K562 (cell line): ENCODE measurements around the gene DMD. TPM values are rescaled to one million over a fixed set of nuclear protein-coding genes. Genes with fewer than 3 reads are reported as not detected.

Source experiments
- ATAC-seq: fragments of 200-7000 bp; cut with Tn5 transposase; 3 replicates; pipeline ENCODE4 v1.9.1; 2020; ENCODE audit warnings: moderate library complexity
- BruUV-seq: library from RNA; stranded (reverse); fragments of 400-500 nt; replicated peaks from 2 replicates; lab custom pipeline; 2021; lab: Mats Ljungman, UMichigan
- CTCF ChIA-PET: fragments of 300-600 bp; formaldehyde crosslinking; extraction: SDS; loops from one replicate; lab custom pipeline; 2021; ENCODE audit warnings: low intra/inter-chr PET ratio; lab: Yijun Ruan, JAX
- POLR2A ChIA-PET: fragments of 300-600, 350-650 bp; sonication (Branson Sonifier 250); formaldehyde crosslinking; extraction: SDS; loops from one replicate; lab custom pipeline; 2021; ENCODE audit warnings: antibody characterized with exemption, inconsistent platforms; lab: Yijun Ruan, JAX
- DNase-seq, 4 experiments: peaks; one replicate each; pipeline versions ENCODE4 v3.0.0 to v3.0.0-alpha.2; 2011 to 2018; ENCODE audit warnings: low spot score in 3 of 4, mixed read lengths in 3 of 4; ENCODE audit errors: extremely low read depth in 1 of 4
- FAIRE-seq: peaks from 2 replicates; lab custom pipeline; 2011; peaks lifted over from hg19 to GRCh38; lab: Jason Lieb, UNC
- H2AFZ ChIP-seq: 2 replicates; pipeline ENCODE4 v1.6.0; 2011; ENCODE audit warnings: low read depth, low read length, control low read depth, inconsistent platforms
- H3K27ac ChIP-seq: fragments of 200-600 bp; 3 replicates; pipeline ENCODE4 v1.8.0; 2011; ENCODE audit warnings: low read depth, mild to moderate bottlenecking, control low read depth, inconsistent platforms, low read length, moderate library complexity, mixed read lengths; ENCODE audit errors: extremely low read depth
- H3K27me3 ChIP-seq, 2 experiments: fragments of 300-600 bp in 1 of 2; 2 replicates in 1 of 2; 3 replicates in 1 of 2; pipeline versions ENCODE4 v1.6.0 to v1.8.0; 2011; ENCODE audit warnings: inconsistent platforms in 2 of 2, low read length in 2 of 2, mild to moderate bottlenecking in 1 of 2, mixed read lengths in 1 of 2, moderate library complexity in 1 of 2; ENCODE audit not compliant: control insufficient read depth in 2 of 2, insufficient read depth in 2 of 2
- H3K36me3 ChIP-seq: fragments of 300-600 bp; 3 replicates; pipeline ENCODE4 v1.8.0; 2011; ENCODE audit warnings: mild to moderate bottlenecking, low read length, inconsistent platforms; ENCODE audit not compliant: control insufficient read depth, insufficient read depth
- H3K4me1 ChIP-seq, 2 experiments: fragments of 200-600 bp in 1 of 2; replicated peaks in 1 of 2; 2 replicates in 1 of 2; 3 replicates in 1 of 2; pipeline versions ENCODE4 v1.5.1 to v1.8.0; 2011; ENCODE audit warnings: inconsistent platforms in 2 of 2, low read length in 2 of 2, mild to moderate bottlenecking in 1 of 2, mixed read lengths in 1 of 2, moderate library complexity in 1 of 2; ENCODE audit not compliant: control insufficient read depth in 2 of 2, insufficient read depth in 2 of 2
- H3K4me2 ChIP-seq: 2 replicates; pipeline ENCODE4 v1.6.1; 2011; ENCODE audit warnings: low read length, control low read depth, inconsistent platforms, mixed read lengths; ENCODE audit not compliant: insufficient read depth
- H3K4me3 ChIP-seq: fragments of 200-600 bp; sonication (generic), shearing (Covaris generic); 2 replicates; pipeline ENCODE4 v1.5.1; 2016; ENCODE audit warnings: control low read depth, inconsistent platforms
- H3K79me2 ChIP-seq: fragments of 200-600 bp; 3 replicates; pipeline ENCODE4 v1.8.0; 2011; ENCODE audit warnings: low read length, inconsistent platforms; ENCODE audit not compliant: control insufficient read depth, insufficient read depth
- H3K9ac ChIP-seq, 2 experiments: 2 replicates each; pipeline versions ENCODE4 v1.6.0 to v1.6.1; 2011; ENCODE audit warnings: low read depth in 2 of 2, low read length in 2 of 2, control low read depth in 1 of 2, inconsistent platforms in 1 of 2, mild to moderate bottlenecking in 1 of 2, mixed read lengths in 1 of 2; ENCODE audit not compliant: insufficient read depth in 1 of 2
- H3K9me1 ChIP-seq: one replicate; pipeline ENCODE4 v1.6.0; 2011; ENCODE audit warnings: inconsistent platforms, mild to moderate bottlenecking, low read length, moderate library complexity; ENCODE audit not compliant: control insufficient read depth, insufficient read depth
- H3K9me3 ChIP-seq: replicated peaks from 2 replicates; pipeline ENCODE4 v1.5.1; 2011; ENCODE audit warnings: low read depth, low read length, inconsistent platforms; ENCODE audit not compliant: control insufficient read depth, insufficient read depth
- H4K20me1 ChIP-seq: replicated peaks from 2 replicates; pipeline ENCODE4 v1.6.1; 2011; ENCODE audit warnings: low read length, inconsistent platforms, mixed read lengths; ENCODE audit not compliant: control insufficient read depth, insufficient read depth
- FOXM1 ChIP-seq, 2 experiments: fragments of 450-650 bp in 1 of 2; sonication (generic) in 1 of 2; formaldehyde crosslinking in 1 of 2; IDR thresholded peaks; 2 replicates each; pipeline versions ENCODE4 v1.6.1 to v1.9.0; 2017 to 2022; ENCODE audit warnings: low read depth in 2 of 2, mild to moderate bottlenecking in 2 of 2, missing genetic modification reagents in 1 of 2, moderate library complexity in 1 of 2
- HNRNPK ChIP-seq: fragments of 200-400 bp; formaldehyde crosslinking; IDR thresholded peaks from one replicate; pipeline ENCODE4 v1.6.1; 2018; ENCODE audit warnings: mild to moderate bottlenecking, low read depth, low read length; ENCODE audit not compliant: poor library complexity, severe bottlenecking
- MYBL2 ChIP-seq, 2 experiments: fragments of 450-650 bp in 1 of 2; sonication (generic) in 1 of 2; formaldehyde crosslinking in 1 of 2; IDR thresholded peaks; 2 replicates each; pipeline versions ENCODE4 v1.6.1 to v1.8.1; 2017 to 2022; ENCODE audit warnings: borderline replicate concordance in 1 of 2, inconsistent platforms in 1 of 2, low read depth in 1 of 2, mild to moderate bottlenecking in 1 of 2, missing genetic modification reagents in 1 of 2, moderate library complexity in 1 of 2
- SIX5 ChIP-seq, 2 experiments: IDR thresholded peaks; 2 replicates each; pipeline ENCODE4 v1.6.1; 2011; ENCODE audit warnings: low read length in 2 of 2, borderline replicate concordance in 1 of 2, low read depth in 1 of 2, mild to moderate bottlenecking in 1 of 2, moderate library complexity in 1 of 2; ENCODE audit not compliant: insufficient read depth in 1 of 2
- ZNF253 ChIP-seq: fragments of 250-450 bp; sonication (Bioruptor Pico); conservative IDR thresholded peaks from 2 replicates; pipeline ENCODE4 v1.6.1; 2021; ENCODE audit warnings: mild to moderate bottlenecking
- WGBS: fragments of 100-300 bp; shearing (Covaris generic); methylation state at CpG from one replicate; pipeline ENCODE4 v1.1.6; 2016; ENCODE audit warnings: low coverage, mixed read lengths; ENCODE audit not compliant: insufficient coverage; ENCODE audit errors: missing lambda C conversion rate; 5-methylcytosine and 5-hydroxymethylcytosine counted together
- in situ Hi-C: fragments of 300-500 bp; cut with MboI; formaldehyde crosslinking; loops from 4 replicates; pipeline ENCODE4 v1.15.0; 2018; ENCODE audit warnings: inconsistent platforms, mixed read lengths
- intact Hi-C: fragments of 100-400 bp; cut with micrococcal nuclease; formaldehyde crosslinking; loops from 2 replicates; pipeline ENCODE4 v1.14.2; 2022
- polyA plus RNA-seq, 8 experiments: library from polyadenylated mRNA; depleted of rRNA in 4 of 8; stranded (reverse) in 5 of 8; unstranded in 3 of 8; fragments of >200 nt; fragmentation: Nextera tagmentation in 2 of 8; fragmentation: Illumina TruSeq in 1 of 8; extraction: Ambion mirVana in 2 of 8; extraction: Trizol in 1 of 8; gene quantifications; 2 replicates each; pipeline versions ENCODE4 v1.2.1 to v1.2.3, GENCODE V29; 2011 to 2014; ENCODE audit warnings: inconsistent platforms in 1 of 8, missing spikeins in 1 of 8
- total RNA-seq, 7 experiments: library from RNA; depleted of rRNA in 6 of 7; stranded (reverse); fragments of >200 nt in 6 of 7; fragmentation: Illumina TruSeq in 2 of 7; extraction: Trizol in 2 of 7; gene quantifications; 2 replicates each; pipeline versions ENCODE4 v1.2.1 to v1.2.3, GENCODE V29; 2011 to 2021; ENCODE audit warnings: low replicate concordance in 1 of 7
- TF ChIP-seq, protein P1 (sequence below), 2 experiments: fragments of 450-650 bp; formaldehyde crosslinking in 1 of 2; IDR thresholded peaks; 2 replicates each; pipeline versions ENCODE4 v1.4.0 to v1.6.1; 2014 to 2020; ENCODE audit warnings: mild to moderate bottlenecking in 2 of 2, borderline replicate concordance in 1 of 2, low read depth in 1 of 2

The DMD gene
- total and polyA plus RNA-seq, 9 of the 15 experiments (the other 6 are each of a cell fraction or from before 2014, with no cell fraction given), result 3.8 to 20.4 (median 11.4) TPM

DNA sequence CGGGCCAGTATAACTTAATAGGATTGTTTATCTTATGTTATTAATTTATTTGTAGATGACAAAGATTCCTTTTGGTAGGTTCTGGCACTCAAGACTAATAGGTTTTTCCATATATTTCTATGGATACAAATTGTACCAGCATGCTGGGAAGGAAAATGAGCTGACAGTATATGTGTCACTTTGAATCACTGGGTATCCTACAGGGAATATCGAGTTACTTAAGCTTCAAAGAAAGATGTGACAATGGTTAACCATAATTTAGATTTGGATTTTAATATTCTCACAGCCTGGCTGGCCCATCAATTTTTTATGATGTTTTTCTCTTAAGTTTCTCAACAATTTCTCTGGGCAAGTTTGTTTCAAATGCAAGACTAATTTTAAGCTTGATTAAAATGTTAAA, 1640.7 kb downstream of the DMD start:
- POLR2A ChIA-PET, result no interaction called here
- TF ChIP-seq HNRNPK, result no peak
- TF ChIP-seq FOXM1 (IDR thresholded peaks at IDR 0.05; ENCODE audit: low read depth), result no peak
- no peak for TF ChIP-seq FOXM1 (CRISPR knock-in tag; IDR thresholded peaks at IDR 0.05; ENCODE audit: low read depth)
- no peak for TF ChIP-seq ZNF253 (CRISPR knock-in tag)
- TF ChIP-seq, protein P1, sequence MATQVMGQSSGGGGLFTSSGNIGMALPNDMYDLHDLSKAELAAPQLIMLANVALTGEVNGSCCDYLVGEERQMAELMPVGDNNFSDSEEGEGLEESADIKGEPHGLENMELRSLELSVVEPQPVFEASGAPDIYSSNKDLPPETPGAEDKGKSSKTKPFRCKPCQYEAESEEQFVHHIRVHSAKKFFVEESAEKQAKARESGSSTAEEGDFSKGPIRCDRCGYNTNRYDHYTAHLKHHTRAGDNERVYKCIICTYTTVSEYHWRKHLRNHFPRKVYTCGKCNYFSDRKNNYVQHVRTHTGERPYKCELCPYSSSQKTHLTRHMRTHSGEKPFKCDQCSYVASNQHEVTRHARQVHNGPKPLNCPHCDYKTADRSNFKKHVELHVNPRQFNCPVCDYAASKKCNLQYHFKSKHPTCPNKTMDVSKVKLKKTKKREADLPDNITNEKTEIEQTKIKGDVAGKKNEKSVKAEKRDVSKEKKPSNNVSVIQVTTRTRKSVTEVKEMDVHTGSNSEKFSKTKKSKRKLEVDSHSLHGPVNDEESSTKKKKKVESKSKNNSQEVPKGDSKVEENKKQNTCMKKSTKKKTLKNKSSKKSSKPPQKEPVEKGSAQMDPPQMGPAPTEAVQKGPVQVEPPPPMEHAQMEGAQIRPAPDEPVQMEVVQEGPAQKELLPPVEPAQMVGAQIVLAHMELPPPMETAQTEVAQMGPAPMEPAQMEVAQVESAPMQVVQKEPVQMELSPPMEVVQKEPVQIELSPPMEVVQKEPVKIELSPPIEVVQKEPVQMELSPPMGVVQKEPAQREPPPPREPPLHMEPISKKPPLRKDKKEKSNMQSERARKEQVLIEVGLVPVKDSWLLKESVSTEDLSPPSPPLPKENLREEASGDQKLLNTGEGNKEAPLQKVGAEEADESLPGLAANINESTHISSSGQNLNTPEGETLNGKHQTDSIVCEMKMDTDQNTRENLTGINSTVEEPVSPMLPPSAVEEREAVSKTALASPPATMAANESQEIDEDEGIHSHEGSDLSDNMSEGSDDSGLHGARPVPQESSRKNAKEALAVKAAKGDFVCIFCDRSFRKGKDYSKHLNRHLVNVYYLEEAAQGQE (IDR thresholded peaks at IDR 0.05; ENCODE audit: borderline replicate concordance), result no peak
- TF ChIP-seq, protein P1 (CRISPR knock-in tag; IDR thresholded peaks at IDR 0.05; ENCODE audit: low read depth), result no peak
- no peak for TF ChIP-seq MYBL2 (IDR thresholded peaks at IDR 0.05; ENCODE audit: low read depth)
- no peak for TF ChIP-seq MYBL2 (CRISPR knock-in tag; IDR thresholded peaks at IDR 0.05; ENCODE audit: borderline replicate concordance)
- no peak for TF ChIP-seq SIX5 (IDR thresholded peaks at IDR 0.05; ENCODE audit: borderline replicate concordance in 1 of 2, insufficient read depth in 1 of 2, low read depth in 1 of 2, low read length in 2 of 2)
- TF ChIP-seq, all 486 proteins: peak for 0
- H3K27me3 ChIP-seq, result no peaks in the 10 kb centered on the region
- ATAC-seq (no peak), FAIRE-seq (no peak), DNase-seq (no peak)
- no peak overlapping the region for H3K9ac ChIP-seq
- in situ Hi-C loops, result no loop called here
- intact Hi-C loops, result no loop called here
- CTCF ChIA-PET, result no interaction called here
- no peak overlapping the region for H2AFZ ChIP-seq
- BruUV-seq, result no TSS peak
- no peaks in the 10 kb centered on the region for H3K9me3 ChIP-seq
- H3K9me1 ChIP-seq, result no peaks in the 10 kb centered on the region
- no peak overlapping the region for H3K27ac ChIP-seq
- H3K79me2 ChIP-seq, result no peaks in the 10 kb centered on the region
- no peak overlapping the region for H3K4me2 ChIP-seq
- no peaks in the 10 kb centered on the region for H4K20me1 ChIP-seq
- 31% methylated on average over 1 of the region's 2 CpGs for WGBS
- H3K4me3 ChIP-seq, result no peak overlapping the region
- H3K36me3 ChIP-seq, result no peaks in the 10 kb centered on the region
- H3K4me1 ChIP-seq, result no peaks in the 10 kb centered on the region
